ENCODE measurements around the gene CACNA2D3. TPM values are rescaled to one million over a fixed set of nuclear protein-coding genes. Genes with fewer than 3 reads are reported as not detected.
A peak's percentile ranks its signal among the peaks of the same experiment; 100 is the strongest.

The CACNA2D3 gene
- total RNA-seq, 1 donor from 2014 or later, result 3.6 TPM

- Histone ChIP-seq H3K27ac (no peak overlapping the region), H3K27me3 (ENCODE audit: low read depth) (no peaks in the 10 kb centered on the region), H3K9me3 (no peaks in the 10 kb centered on the region), H3K4me1 (no peaks in the 10 kb centered on the region), H3K4me3 (no peak overlapping the region), H3K36me3 (no peaks in the 10 kb centered on the region)
- intact Hi-C loops (cut with DNase I), result no loop called here
- TF ChIP-seq CTCF (IDR thresholded peaks at IDR 0.05), result no peak
- ATAC-seq (peak in 1 of 2 donors; percentile 21), DNase-seq (no peak)
Observed at GRCh38 chr3:54427501-54427900, 305.1 kb downstream of the CACNA2D3 start.

DNA sequence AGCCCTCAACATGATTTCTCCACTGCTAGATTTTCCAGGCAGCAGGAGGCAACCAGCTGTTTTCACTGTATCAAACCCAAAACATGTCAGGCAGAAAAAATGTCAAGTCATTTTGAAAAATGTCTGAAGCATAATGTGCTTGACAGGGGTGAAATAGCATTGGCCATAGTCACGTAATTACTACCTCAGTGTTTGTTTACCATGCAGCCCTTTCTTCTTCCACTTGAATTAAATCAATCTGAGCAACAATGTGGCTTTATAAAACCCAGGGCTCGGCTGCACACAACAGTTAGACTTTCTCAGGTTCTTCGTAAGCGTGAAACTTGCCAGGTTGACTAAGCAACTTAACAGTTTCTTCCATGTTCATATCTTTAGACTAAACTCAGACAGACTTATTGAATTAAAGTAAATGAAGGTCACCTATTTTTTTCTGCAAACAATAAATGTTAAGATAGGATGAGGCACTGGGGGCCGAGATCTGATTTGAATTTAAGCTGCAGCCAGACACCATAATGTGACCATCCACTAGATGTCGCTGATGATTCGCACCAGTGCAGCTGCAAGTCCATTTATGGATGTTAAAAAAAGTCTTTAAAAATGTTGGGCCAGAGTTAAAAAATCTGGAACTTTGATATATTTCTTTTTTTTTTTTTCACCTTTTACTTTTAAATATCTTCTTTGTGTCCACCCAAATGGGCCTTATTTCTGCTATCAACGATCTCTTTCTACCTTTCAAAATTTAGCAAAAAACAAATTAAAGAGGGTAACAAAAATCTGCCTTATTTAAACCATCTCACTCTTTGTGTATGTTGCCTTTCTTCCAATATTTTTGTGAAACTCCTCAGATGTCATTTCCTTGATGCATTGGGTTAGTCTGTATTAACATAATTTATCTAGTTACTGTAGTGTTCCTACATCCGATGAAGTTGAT lies 305.9 kb downstream of the CACNA2D3 start:
- peak in 1 of 2 donors; percentile 64 for ATAC-seq
- H3K4me1 ChIP-seq, result no peaks in the 10 kb centered on the region
- no peaks in the 10 kb centered on the region for H3K36me3 ChIP-seq
- TF ChIP-seq CTCF (IDR thresholded peaks at IDR 0.05), result peak; percentile 77
- no peak for DNase-seq
- no peak overlapping the region for H3K4me3 ChIP-seq
- no peak overlapping the region for H3K27ac ChIP-seq
- intact Hi-C loops (cut with DNase I), result no loop called here
- H3K27me3 ChIP-seq (ENCODE audit: low read depth), result no peaks in the 10 kb centered on the region
- H3K9me3 ChIP-seq, result no peaks in the 10 kb centered on the region

DNA sequence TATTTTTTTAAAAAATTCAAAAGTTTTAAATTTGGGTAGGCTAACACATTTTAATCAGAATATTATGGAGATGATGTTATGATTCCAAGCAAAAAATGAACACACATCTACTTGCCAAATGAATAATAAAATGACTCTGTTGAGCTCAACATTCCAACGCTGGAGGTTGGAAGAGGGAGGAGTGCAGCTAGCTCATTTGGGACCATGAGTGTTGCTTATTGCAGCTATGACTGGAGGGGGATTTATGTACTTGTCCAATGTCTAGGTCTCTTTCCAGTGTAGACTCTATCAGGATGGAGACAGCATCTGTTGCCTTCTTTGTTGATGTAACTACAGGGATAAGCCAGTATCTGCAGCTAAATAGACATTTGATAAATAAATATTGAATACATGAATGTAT lies 310.6 kb downstream of the CACNA2D3 start:
- no peak for TF ChIP-seq CTCF (IDR thresholded peaks at IDR 0.05)
- Histone ChIP-seq H3K9me3 (no peaks in the 10 kb centered on the region), H3K36me3 (no peaks in the 10 kb centered on the region), H3K4me3 (no peak overlapping the region), H3K27ac (no peak overlapping the region), H3K27me3 (ENCODE audit: low read depth) (no peaks in the 10 kb centered on the region), H3K4me1 (no peaks in the 10 kb centered on the region)
- intact Hi-C loops (cut with DNase I), result no loop called here
- no peak for ATAC-seq
- DNase-seq, result no peak

- no peak overlapping the region for H3K27ac ChIP-seq
- TF ChIP-seq CTCF (IDR thresholded peaks at IDR 0.05), result no peak
- DNase-seq, result no peak
- H3K4me3 ChIP-seq, result no peak overlapping the region
- H3K36me3 ChIP-seq, result no peaks in the 10 kb centered on the region
- H3K4me1 ChIP-seq, result no peaks in the 10 kb centered on the region
- no peaks in the 10 kb centered on the region for H3K9me3 ChIP-seq
- intact Hi-C loops (cut with DNase I), result no loop called here
- no peak for ATAC-seq
- H3K27me3 ChIP-seq (ENCODE audit: low read depth), result no peaks in the 10 kb centered on the region
Observed at GRCh38 chr3:54433846-54434245, 311.5 kb downstream of the CACNA2D3 start.

- H3K27me3 ChIP-seq (ENCODE audit: low read depth), result no peaks in the 10 kb centered on the region
- ATAC-seq (no peak), DNase-seq (no peak)
- no peak overlapping the region for H3K27ac ChIP-seq
- no peaks in the 10 kb centered on the region for H3K4me1 ChIP-seq
- no peak overlapping the region for H3K4me3 ChIP-seq
- TF ChIP-seq CTCF (IDR thresholded peaks at IDR 0.05), result no peak
- no peaks in the 10 kb centered on the region for H3K9me3 ChIP-seq
- intact Hi-C loops (cut with DNase I), result no loop called here
- H3K36me3 ChIP-seq, result no peaks in the 10 kb centered on the region
Observed at GRCh38 chr3:54434756-54435155, 312.4 kb downstream of the CACNA2D3 start.
